H1 (cell line): ENCODE measurements around the gene GATB. TPM values are rescaled to one million over a fixed set of nuclear protein-coding genes. Genes with fewer than 3 reads are reported as not detected.

Experiments used
- CTCF ChIA-PET: fragments of 300-600 bp; sonication (Branson Sonifier 250); formaldehyde crosslinking; loops from one replicate; lab custom pipeline; 2021; ENCODE audit not compliant: partially characterized antibody; lab: Charles Lee
- POLR2A ChIA-PET: fragments of 300-600 bp; sonication (Branson Sonifier 250); formaldehyde crosslinking; loops from one replicate; lab custom pipeline; 2021; ENCODE audit warnings: inconsistent platforms; ENCODE audit not compliant: partially characterized antibody; lab: Charles Lee
- DNase-seq, 2 experiments: peaks; one replicate each; pipeline versions ENCODE4 v3.0.0 to v3.0.0-alpha.2; 2010 to 2022; ENCODE audit warnings: low spot score in 2 of 2, low read depth in 1 of 2, mixed read lengths in 1 of 2
- FAIRE-seq: peaks from 2 replicates; lab custom pipeline; 2011; peaks lifted over from hg19 to GRCh38; lab: Jason Lieb, UNC
- H2AFZ ChIP-seq: 2 replicates; pipeline ENCODE4 v1.8.1; 2012; ENCODE audit warnings: low read length, inconsistent platforms
- H2AK5ac ChIP-seq: 2 replicates; pipeline ENCODE4 v1.6.1; 2013; ENCODE audit warnings: low read depth, low read length
- H2BK120ac ChIP-seq: replicated peaks from 2 replicates; pipeline ENCODE3; 2013; ENCODE audit warnings: low read depth, low read length, inconsistent platforms
- H2BK12ac ChIP-seq: 2 replicates; pipeline ENCODE4 v1.6.1; 2013; ENCODE audit warnings: low read depth, low read length
- H2BK15ac ChIP-seq: 2 replicates; pipeline ENCODE4 v1.6.1; 2013; ENCODE audit warnings: low read length
- H2BK20ac ChIP-seq: 2 replicates; pipeline ENCODE4 v1.6.1; 2013; ENCODE audit warnings: low read length
- H2BK5ac ChIP-seq: 2 replicates; pipeline ENCODE4 v1.6.1; 2013; ENCODE audit warnings: low read depth, low read length
- H3K14ac ChIP-seq: 2 replicates; pipeline ENCODE4 v1.6.1; 2013; ENCODE audit warnings: inconsistent platforms; ENCODE audit not compliant: insufficient read length
- H3K18ac ChIP-seq: 2 replicates; pipeline ENCODE4 v1.6.1; 2013; ENCODE audit warnings: low read length; ENCODE audit errors: extremely low read depth
- H3K23ac ChIP-seq: 2 replicates; pipeline ENCODE4 v1.6.1; 2013; ENCODE audit warnings: inconsistent platforms; ENCODE audit not compliant: insufficient read length
- H3K23me2 ChIP-seq: 2 replicates; pipeline ENCODE4 v1.6.1; 2013; ENCODE audit warnings: low read depth, low read length
- H3K27ac ChIP-seq: 2 replicates; pipeline ENCODE4 v1.6.1; 2011; ENCODE audit warnings: low read depth, low read length, inconsistent platforms
- H3K27me3 ChIP-seq, 4 experiments: replicated peaks in 1 of 4; 1 replicate in 1 of 4; 2 replicates in 3 of 4; pipeline versions ENCODE4 v1.6.1 to v1.8.1; 2011 to 2013; ENCODE audit warnings: low read length in 3 of 4, mild to moderate bottlenecking in 3 of 4, inconsistent platforms in 2 of 4, mixed read lengths in 2 of 4, moderate library complexity in 1 of 4; ENCODE audit not compliant: control insufficient read depth in 3 of 4, insufficient read depth in 3 of 4; ENCODE audit errors: extremely low read depth in 1 of 4
- H3K36me3 ChIP-seq, 4 experiments: 2 replicates each; pipeline versions ENCODE4 v1.6.1 to v1.8.1; 2011 to 2013; ENCODE audit warnings: mild to moderate bottlenecking in 4 of 4, low read length in 3 of 4, moderate library complexity in 2 of 4, control low read depth in 1 of 4, inconsistent platforms in 1 of 4; ENCODE audit not compliant: insufficient read depth in 4 of 4, control insufficient read depth in 2 of 4
- H3K4ac ChIP-seq: replicated peaks from 2 replicates; pipeline ENCODE3; 2013; ENCODE audit warnings: low read length, low read depth, mixed read lengths, inconsistent platforms; ENCODE audit not compliant: insufficient read length
- H3K4me1 ChIP-seq, 4 experiments: replicated peaks in 1 of 4; 1 replicate in 1 of 4; 2 replicates in 3 of 4; pipeline versions ENCODE4 v1.6.1 to v1.8.1; 2011 to 2013; ENCODE audit warnings: low read length in 3 of 4, inconsistent platforms in 2 of 4, mixed read lengths in 1 of 4; ENCODE audit not compliant: insufficient read depth in 4 of 4, control insufficient read depth in 3 of 4
- H3K4me2 ChIP-seq, 2 experiments: 2 replicates each; pipeline versions ENCODE4 v1.6.1 to v1.8.1; 2011 to 2013; ENCODE audit warnings: low read depth in 2 of 2, low read length in 2 of 2, control low read depth in 1 of 2, inconsistent platforms in 1 of 2, mild to moderate bottlenecking in 1 of 2; ENCODE audit not compliant: insufficient read depth in 1 of 2
- H3K4me3 ChIP-seq, 4 experiments: fragments of 200-600, 300-600 bp in 1 of 4; sonication (generic), shearing (Covaris generic), sonication (Bioruptor Twin) in 1 of 4; 2 replicates each; pipeline versions ENCODE4 v1.5.1 to v1.8.1; 2011 to 2016; ENCODE audit warnings: low read length in 4 of 4, low read depth in 3 of 4, control low read depth in 2 of 4, inconsistent platforms in 2 of 4, mild to moderate bottlenecking in 2 of 4, mixed read lengths in 1 of 4, moderate library complexity in 1 of 4; ENCODE audit not compliant: insufficient read depth in 2 of 4; ENCODE audit errors: extremely low read depth in 1 of 4
- H3K56ac ChIP-seq: replicated peaks from 2 replicates; pipeline ENCODE3; 2013; ENCODE audit warnings: low read depth, mild to moderate bottlenecking, mixed read lengths, low read length, inconsistent platforms; ENCODE audit not compliant: insufficient read length
- H3K79me1 ChIP-seq: 2 replicates; pipeline ENCODE4 v1.6.1; 2013; ENCODE audit warnings: low read depth, low read length, control low read depth
- H3K79me2 ChIP-seq, 2 experiments: 2 replicates each; pipeline versions ENCODE4 v1.6.1 to v1.8.1; 2012 to 2013; ENCODE audit warnings: low read length in 2 of 2, mild to moderate bottlenecking in 2 of 2, inconsistent platforms in 1 of 2; ENCODE audit not compliant: insufficient read depth in 2 of 2, control insufficient read depth in 1 of 2
- H3K9ac ChIP-seq, 4 experiments: replicated peaks in 1 of 4; 1 replicate in 1 of 4; 2 replicates in 3 of 4; pipeline versions ENCODE4 v1.6.1 to v1.8.1; 2011 to 2013; ENCODE audit warnings: low read depth in 3 of 4, low read length in 3 of 4, control low read depth in 2 of 4, mild to moderate bottlenecking in 2 of 4, moderate library complexity in 2 of 4, inconsistent platforms in 1 of 4; ENCODE audit errors: extremely low read depth in 1 of 4
- H3K9me3 ChIP-seq, 2 experiments: 2 replicates each; pipeline versions ENCODE4 v1.6.1 to v1.8.1; 2012 to 2013; ENCODE audit warnings: mild to moderate bottlenecking in 2 of 2, moderate library complexity in 2 of 2, control low read depth in 1 of 2, inconsistent platforms in 1 of 2, low read depth in 1 of 2, low read length in 1 of 2, mixed read lengths in 1 of 2; ENCODE audit not compliant: insufficient read depth in 2 of 2
- H4K20me1 ChIP-seq, 2 experiments: replicated peaks in 1 of 2; 2 replicates each; pipeline versions ENCODE3 to v1.8.1; 2011 to 2013; ENCODE audit warnings: inconsistent platforms in 2 of 2, low read length in 2 of 2, mild to moderate bottlenecking in 1 of 2; ENCODE audit not compliant: insufficient read depth in 2 of 2, control insufficient read depth in 1 of 2
- H4K5ac ChIP-seq: 2 replicates; pipeline ENCODE4 v1.6.1; 2013; ENCODE audit warnings: low read length, low read depth, mixed read lengths, inconsistent platforms; ENCODE audit not compliant: insufficient read length
- H4K8ac ChIP-seq: 2 replicates; pipeline ENCODE4 v1.8.0; 2013; ENCODE audit warnings: mild to moderate bottlenecking, moderate library complexity, low read length, inconsistent platforms; ENCODE audit not compliant: insufficient read depth; ENCODE audit errors: extremely low read depth
- H4K91ac ChIP-seq: replicated peaks from 2 replicates; pipeline ENCODE3; 2013; ENCODE audit warnings: low read length, mixed read lengths, inconsistent platforms; ENCODE audit not compliant: insufficient read length
- BACH1 ChIP-seq: IDR thresholded peaks from 2 replicates; pipeline ENCODE4 v1.6.1; 2012; ENCODE audit warnings: low read length, improper control_type of control experiment
- BCL11A ChIP-seq, 2 experiments: IDR thresholded peaks; one replicate each; pipeline ENCODE4 v1.6.1; 2011; ENCODE audit warnings: low read depth in 2 of 2, low read length in 2 of 2, mild to moderate bottlenecking in 2 of 2
- CEBPB ChIP-seq: IDR thresholded peaks from 2 replicates; pipeline ENCODE4 v1.6.1; 2012; ENCODE audit warnings: low read depth, low read length
- CHD2 ChIP-seq: IDR thresholded peaks from 2 replicates; pipeline ENCODE4 v1.6.1; 2012; ENCODE audit warnings: low read length, improper control_type of control experiment
- CREB1 ChIP-seq: IDR thresholded peaks from 2 replicates; pipeline ENCODE4 v1.6.1; 2012; ENCODE audit warnings: inconsistent platforms
- CTBP2 ChIP-seq: IDR thresholded peaks from 2 replicates; pipeline ENCODE4 v1.7.0; 2011; ENCODE audit warnings: borderline replicate concordance, mild to moderate bottlenecking, moderate library complexity, mixed read lengths, low read length; ENCODE audit not compliant: insufficient read depth, insufficient read length
- FOSL1 ChIP-seq: IDR thresholded peaks from 2 replicates; pipeline ENCODE4 v1.6.1; 2011; ENCODE audit warnings: mild to moderate bottlenecking, low read depth, low read length, moderate library complexity; ENCODE audit not compliant: insufficient read depth
- KDM1A ChIP-seq: fragments of 200-600, 300-600 bp; sonication (generic); IDR thresholded peaks from 2 replicates; pipeline ENCODE4 v1.7.1; 2016; ENCODE audit warnings: mild to moderate bottlenecking, low read length, borderline replicate concordance
- TAF1 ChIP-seq: IDR thresholded peaks from 2 replicates; pipeline ENCODE4 v1.6.1; 2011; ENCODE audit warnings: mild to moderate bottlenecking, low read depth, low read length
- TEAD4 ChIP-seq: IDR thresholded peaks from 2 replicates; pipeline ENCODE4 v1.6.1; 2012; ENCODE audit warnings: low read depth, low read length, inconsistent platforms, mixed read lengths
- WGBS, 2 experiments: shearing (Covaris generic) in 1 of 2; methylation state at CpG; one replicate each; pipeline versions ENCODE4 v1.1.6 to v1.1.7; 2013 to 2015; ENCODE audit warnings: low lambda C conversion rate in 2 of 2, mixed read lengths in 2 of 2, inconsistent platforms in 1 of 2, low coverage in 1 of 2, missing lambda C conversion rate in 1 of 2; ENCODE audit not compliant: insufficient replicate concordance in 2 of 2, insufficient coverage in 1 of 2, insufficient read length in 1 of 2; ENCODE audit errors: extremely low coverage in 1 of 2, missing lambda C conversion rate in 1 of 2; 5-methylcytosine and 5-hydroxymethylcytosine counted together
- polyA plus RNA-seq, 7 experiments: library from polyadenylated mRNA; depleted of rRNA in 3 of 7; stranded (reverse) in 5 of 7; unstranded in 2 of 7; fragments of >200 nt in 5 of 7; fragments of 200-250 nt in 2 of 7; gene quantifications; 1 replicate in 5 of 7; 2 replicates in 1 of 7; 4 replicates in 1 of 7; pipeline versions ENCODE4 v1.2.1 to v1.2.3, GENCODE V29; 2011 to 2013; ENCODE audit warnings: missing spikeins in 2 of 7, mixed read lengths in 2 of 7
- total RNA-seq: library from RNA; stranded (reverse); fragmentation: NEBNext Ultra II Directional; extraction: Animal tissue kit (Norgen Biotek cat#: 25700); gene quantifications from 2 replicates; pipeline ENCODE4 v1.2.1, GENCODE V29; 2021

Gene GATB
- total and polyA plus RNA-seq, 2 of the 8 experiments (the other 6 are each of a cell fraction or from before 2014, with no cell fraction given): 15.3 to 18.0 TPM

- Histone ChIP-seq H4K91ac (no peak overlapping the region), H2BK120ac (no peak overlapping the region), H3K4me2 (no peak overlapping the region), H3K27ac (no peak overlapping the region), H3K4ac (no peak overlapping the region), H2BK15ac (no peak overlapping the region), H3K18ac (no peak overlapping the region), H3K4me1 (peaks cover 0 to 4% (median 3%) of the 10 kb centered on the region in 4 experiments; a peak in 3 of 7 replicates), H3K9me3 (no peaks in the 10 kb centered on the region), H3K23ac (no peak overlapping the region), H3K56ac (no peak overlapping the region), H3K23me2 (no peaks in the 10 kb centered on the region), H3K14ac (no peak overlapping the region), H4K20me1 (no peaks in the 10 kb centered on the region), H2AFZ (no peak overlapping the region), H3K79me2 (no peaks in the 10 kb centered on the region), H4K5ac (no peak overlapping the region), H3K9ac (no peak overlapping the region), H2AK5ac (no peak overlapping the region)
- ChIA-PET POLR2A (no interaction called here), CTCF (no interaction called here)
- no peak for FAIRE-seq
- no peak for TF ChIP-seq TAF1
- TF ChIP-seq CHD2: no peak
- TF ChIP-seq FOSL1: no peak
- no peak for TF ChIP-seq BCL11A (IDR thresholded peaks at IDR 0.05; ENCODE audit: low read depth in 2 of 2, low read length in 2 of 2)
- no peak for TF ChIP-seq TEAD4
- no peak for TF ChIP-seq CEBPB
- TF ChIP-seq CTBP2: no peak
- TF ChIP-seq CREB1: no peak
- TF ChIP-seq BACH1: no peak
- no peak for TF ChIP-seq KDM1A
- TF ChIP-seq, all 59 proteins: peak for 0
- Histone ChIP-seq H4K8ac (no peak overlapping the region), H2BK5ac (no peak overlapping the region), H3K79me1 (peaks cover 2% of the 10 kb centered on the region; the same call in 1 of the 2 replicates), H2BK20ac (no peak overlapping the region), H3K4me3 (no peak overlapping the region), H3K36me3 (peaks cover 0 to 2% (median 0%) of the 10 kb centered on the region in 4 experiments; a peak in 1 of 8 replicates), H2BK12ac (no peak overlapping the region), H3K27me3 (no peaks in the 10 kb centered on the region)
- DNase-seq: no peak
- WGBS, 2 experiments: 82% methylated on average over 5 of the region's 6 CpGs; no CpG with 5 or more reads in 1 of the 2 experiments
Measured at GRCh38 chr4:151750156-151750555, 10.7 kb downstream of the GATB start.
